GM12873 (cell line): Measurements from ENCODE around the gene CEP120.

Experiments
- CTCF ChIP-seq: IDR thresholded peaks from 2 replicates; pipeline ENCODE4 v1.5.1; 2012; ENCODE audit warnings: low read depth, mild to moderate bottlenecking, moderate library complexity, low read length, control low read depth; ENCODE audit not compliant: insufficient read depth; ENCODE audit errors: missing control alignments

CEP120 gene

GRCh38 chr5:123351820-123352219 is 71.4 kb downstream of the CEP120 start:
- no peak for TF ChIP-seq CTCF

GRCh38 chr5:123351240-123351639 is 72.0 kb downstream of the CEP120 start:
- no peak for TF ChIP-seq CTCF

GRCh38 chr5:123350742-123351141 is 72.5 kb downstream of the CEP120 start:
- no peak for TF ChIP-seq CTCF

- peak; percentile 62 for TF ChIP-seq CTCF
Measured at GRCh38 chr5:123344816-123345426, 78.3 kb downstream of the CEP120 start.

- TF ChIP-seq CTCF = no peak
Measured at GRCh38 chr5:123340928-123341327, 82.3 kb downstream of the CEP120 start.

- no peak for TF ChIP-seq CTCF
Measured at GRCh38 chr5:123305751-123306150, 117.5 kb downstream of the CEP120 start.

- no peak for TF ChIP-seq CTCF
Measured at GRCh38 chr5:123304777-123305316, 118.4 kb downstream of the CEP120 start.
